ENCODE measurements around the gene DLG2.

DLG2 gene

DNA sequence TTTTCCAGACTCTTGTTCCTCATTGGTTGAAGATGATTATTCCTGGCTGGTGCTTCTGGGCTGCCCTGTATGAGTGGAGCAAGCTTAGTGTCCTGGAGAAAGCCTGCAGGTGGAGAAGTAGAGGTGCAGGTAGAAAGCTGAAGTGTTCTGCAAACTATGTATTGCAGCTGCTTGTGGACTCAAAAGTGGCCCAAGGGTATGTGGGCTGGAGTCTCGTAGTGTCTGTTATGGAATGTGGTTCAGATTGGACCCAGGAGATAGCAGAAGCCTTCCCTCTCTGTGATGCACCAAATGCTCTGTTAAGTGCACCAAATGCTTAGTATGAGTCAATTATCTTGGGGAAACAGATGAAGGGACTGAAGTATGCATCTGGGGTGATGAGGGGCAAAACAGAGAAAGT is 2218.2 kb downstream of the DLG2 start:
- FAIRE-seq (no peak), DNase-seq (ENCODE audit: insufficient read length, low spot score) (no peak)
- TF ChIP-seq POLR2A (IDR thresholded peaks at IDR 0.05; ENCODE audit: low read depth, low read length), result no peak
- TF ChIP-seq PAX5 (IDR thresholded peaks at IDR 0.05; ENCODE audit: insufficient read depth, low read length, severe bottlenecking), result no peak
- no peak for TF ChIP-seq TAF1 (IDR thresholded peaks at IDR 0.05; ENCODE audit: low read depth, low read length)
- TF ChIP-seq POLR2AphosphoS5 (IDR thresholded peaks at IDR 0.05; ENCODE audit: low read depth, low read length), result no peak
- no peak for TF ChIP-seq SPI1 (IDR thresholded peaks at IDR 0.05; ENCODE audit: low read depth, low read length)
- TF ChIP-seq POU2F2 (IDR thresholded peaks at IDR 0.05; ENCODE audit: low read depth, low read length), result no peak

All from GM12891 (cell line).